Nephron (organoid): ENCODE data around the gene OST4.

Experiments used
- H3K27ac Mint-ChIP-seq, 3 experiments: 2 replicates each; pipeline ENCODE4 v1.8.0; 2020; ENCODE audit warnings: mixed read lengths in 3 of 3, mild to moderate bottlenecking in 2 of 3, moderate library complexity in 1 of 3
- H3K27me3 Mint-ChIP-seq: 2 replicates; pipeline ENCODE4 v1.8.0; 2021; ENCODE audit warnings: low read depth, mild to moderate bottlenecking, moderate library complexity, mixed read lengths
- H3K36me3 Mint-ChIP-seq: 2 replicates; pipeline ENCODE4 v1.8.0; 2020; ENCODE audit warnings: low read depth, mixed read lengths
- H3K4me1 Mint-ChIP-seq: 2 replicates; pipeline ENCODE4 v1.8.0; 2020; ENCODE audit warnings: mixed read lengths
- H3K4me3 Mint-ChIP-seq, 3 experiments: 2 replicates each; pipeline ENCODE4 v1.8.0; 2020; ENCODE audit warnings: mild to moderate bottlenecking in 3 of 3, mixed read lengths in 3 of 3, moderate library complexity in 2 of 3
- H3K9me3 Mint-ChIP-seq: 2 replicates; pipeline ENCODE4 v1.8.0; 2020; ENCODE audit warnings: mixed read lengths
- CTCF ChIP-seq, 3 experiments: fragments of 200-600 bp; sonication (generic); IDR thresholded peaks; one replicate each; pipeline ENCODE4 v1.5.0; 2021; ENCODE audit warnings: antibody characterized with exemption in 3 of 3; ENCODE audit not compliant: unreplicated experiment in 3 of 3

OST4 gene

GRCh38 chr2:27059141-27059820 lies 12.2 kb downstream of the OST4 start:
- Mint-ChIP-seq H3K9me3 (no peaks in the 10 kb centered on the region), H3K27ac (no peak overlapping the region), H3K27me3 (no peaks in the 10 kb centered on the region), H3K36me3 (peaks cover 62% of the 10 kb centered on the region), H3K4me3 (no peak overlapping the region), H3K4me1 (peaks cover 5% of the 10 kb centered on the region)
- TF ChIP-seq CTCF (IDR thresholded peaks at IDR 0.05; ENCODE audit: unreplicated experiment in 3 of 3): no peak

- H3K27me3 Mint-ChIP-seq: no peaks in the 10 kb centered on the region
- H3K36me3 Mint-ChIP-seq: peaks cover 64% of the 10 kb centered on the region
- no peaks in the 10 kb centered on the region for H3K9me3 Mint-ChIP-seq
- H3K4me1 Mint-ChIP-seq: peaks cover 6% of the 10 kb centered on the region
- H3K4me3 Mint-ChIP-seq: no peak overlapping the region
- H3K27ac Mint-ChIP-seq: no peak overlapping the region
- TF ChIP-seq CTCF (IDR thresholded peaks at IDR 0.05; ENCODE audit: unreplicated experiment in 3 of 3): no peak
Observed at GRCh38 chr2:27058210-27058609, 13.2 kb downstream of the OST4 start.

- H3K4me3 Mint-ChIP-seq: no peak overlapping the region
- H3K9me3 Mint-ChIP-seq: no peaks in the 10 kb centered on the region
- no peak for TF ChIP-seq CTCF (IDR thresholded peaks at IDR 0.05; ENCODE audit: unreplicated experiment in 3 of 3)
- H3K27ac Mint-ChIP-seq: no peak overlapping the region
- peaks cover 8% of the 10 kb centered on the region for H3K4me1 Mint-ChIP-seq
- no peaks in the 10 kb centered on the region for H3K27me3 Mint-ChIP-seq
- peaks cover 58% of the 10 kb centered on the region for H3K36me3 Mint-ChIP-seq
Observed at GRCh38 chr2:27057184-27057583, 14.3 kb downstream of the OST4 start.

GRCh38 chr2:27054721-27055120 lies 16.7 kb downstream of the OST4 start:
- H3K27me3 Mint-ChIP-seq: peaks cover 4% of the 10 kb centered on the region
- no peak for TF ChIP-seq CTCF (IDR thresholded peaks at IDR 0.05; ENCODE audit: unreplicated experiment in 3 of 3)
- peaks cover 11% of the 10 kb centered on the region for H3K4me1 Mint-ChIP-seq
- H3K27ac Mint-ChIP-seq: no peak overlapping the region
- H3K36me3 Mint-ChIP-seq: peaks cover 52% of the 10 kb centered on the region
- no peaks in the 10 kb centered on the region for H3K9me3 Mint-ChIP-seq
- H3K4me3 Mint-ChIP-seq: peak overlapping the region; percentile 59 to 92 (median 73)

GRCh38 chr2:27053776-27054175 lies 17.7 kb downstream of the OST4 start:
- peaks cover 42% of the 10 kb centered on the region for H3K36me3 Mint-ChIP-seq

More at GRCh38 chr2:27053776-27054175, 17.7 kb downstream of the OST4 start:
- H3K27me3 Mint-ChIP-seq: peaks cover 4% of the 10 kb centered on the region
- peak overlapping the region in 1 of 3 experiments; percentile 2 for H3K27ac Mint-ChIP-seq
- H3K9me3 Mint-ChIP-seq: no peaks in the 10 kb centered on the region
- H3K4me3 Mint-ChIP-seq: peak overlapping the region; percentile 52 to 92 (median 73)
- peaks cover 16% of the 10 kb centered on the region for H3K4me1 Mint-ChIP-seq
- no peak for TF ChIP-seq CTCF (IDR thresholded peaks at IDR 0.05; ENCODE audit: unreplicated experiment in 3 of 3)
